Naive B cell (primary cell): ENCODE data around the gene UBXN6. TPM values are rescaled to one million over a fixed set of nuclear protein-coding genes. Genes with fewer than 3 reads are reported as not detected.
A peak's percentile ranks its signal among the peaks of the same experiment; 100 is the strongest.

Source experiments
- ATAC-seq, 2 donors: fragments of 150-1000 bp; cut with Tn5 transposase; 2 replicates each; pipeline ENCODE4 v1.10.0; 2021; ENCODE audit warnings: low read depth in 2 of 2, mild to moderate bottlenecking in 2 of 2, moderate library complexity in 2 of 2
- DNase-seq: peaks from one replicate; pipeline ENCODE4 v3.0.0; 2022
- H3K27ac Mint-ChIP-seq, 6 donors: one replicate each; pipeline ENCODE4 v1.8.0; 2020 to 2022; ENCODE audit warnings: mild to moderate bottlenecking in 6 of 6, mixed read lengths in 6 of 6, moderate library complexity in 5 of 6, inconsistent platforms in 2 of 6
- H3K27me3 Mint-ChIP-seq, 3 donors: one replicate each; pipeline ENCODE4 v1.8.0; 2021 to 2022; ENCODE audit warnings: mixed read lengths in 3 of 3, mild to moderate bottlenecking in 1 of 3
- H3K36me3 Mint-ChIP-seq, 2 donors: one replicate each; pipeline ENCODE4 v1.8.0; 2020 to 2022; ENCODE audit warnings: mixed read lengths in 2 of 2, inconsistent platforms in 1 of 2, mild to moderate bottlenecking in 1 of 2
- H3K4me1 Mint-ChIP-seq, 3 donors: one replicate each; pipeline ENCODE4 v1.8.0; 2020 to 2022; ENCODE audit warnings: mixed read lengths in 3 of 3, inconsistent platforms in 1 of 3, mild to moderate bottlenecking in 1 of 3, moderate library complexity in 1 of 3
- H3K4me3 Mint-ChIP-seq, 8 donors: one replicate each; pipeline ENCODE4 v1.8.0; 2020 to 2022; ENCODE audit warnings: mild to moderate bottlenecking in 8 of 8, mixed read lengths in 8 of 8, moderate library complexity in 8 of 8, inconsistent platforms in 2 of 8
- H3K9me3 Mint-ChIP-seq, 7 donors: one replicate each; pipeline ENCODE4 v1.8.0; 2020 to 2022; ENCODE audit warnings: mixed read lengths in 7 of 7, mild to moderate bottlenecking in 5 of 7, inconsistent platforms in 2 of 7, moderate library complexity in 1 of 7
- polyA plus RNA-seq, 6 donors: library from polyadenylated mRNA; unstranded; fragments of 300-500 nt; fragmentation: Illumina TruSeq; gene quantifications; one replicate each; pipeline ENCODE4 v1.2.3, GENCODE V29; 2021; ENCODE audit warnings: low read depth in 6 of 6

Gene UBXN6
- polyA plus RNA-seq, 6 donors from 2014 or later: 3.6 to 9.1 (median 5.6) TPM

DNA sequence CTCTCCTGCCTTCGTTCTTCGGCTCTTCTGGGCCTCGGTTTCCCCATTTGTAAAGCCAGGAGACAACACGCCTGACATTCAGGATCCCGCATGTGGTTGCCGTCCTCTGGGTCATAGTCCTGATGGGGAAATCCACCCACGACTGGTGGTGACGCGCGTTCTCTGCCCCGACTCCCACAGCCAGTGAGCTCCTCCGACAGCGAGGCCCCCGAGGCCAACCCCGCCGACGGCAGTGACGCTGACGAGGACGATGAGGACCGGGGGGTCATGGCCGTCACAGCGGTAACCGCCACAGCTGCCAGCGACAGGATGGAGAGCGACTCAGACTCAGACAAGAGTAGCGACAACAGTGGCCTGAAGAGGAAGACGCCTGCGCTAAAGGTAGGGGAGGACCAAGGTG lies 30.9 kb upstream of the UBXN6 start:
- Mint-ChIP-seq H3K9me3 (no peaks in the 10 kb centered on the region), H3K4me3 (no peak overlapping the region), H3K27me3 (no peaks in the 10 kb centered on the region), H3K27ac (peak overlapping the region in 1 of 6 donors; percentile 84), H3K4me1 (peaks cover 1 to 6% (median 6%) of the 10 kb centered on the region in 3 donors), H3K36me3 (peaks cover 4 to 9% of the 10 kb centered on the region in 2 donors)
- ATAC-seq: no peak
- no peak for DNase-seq

DNA sequence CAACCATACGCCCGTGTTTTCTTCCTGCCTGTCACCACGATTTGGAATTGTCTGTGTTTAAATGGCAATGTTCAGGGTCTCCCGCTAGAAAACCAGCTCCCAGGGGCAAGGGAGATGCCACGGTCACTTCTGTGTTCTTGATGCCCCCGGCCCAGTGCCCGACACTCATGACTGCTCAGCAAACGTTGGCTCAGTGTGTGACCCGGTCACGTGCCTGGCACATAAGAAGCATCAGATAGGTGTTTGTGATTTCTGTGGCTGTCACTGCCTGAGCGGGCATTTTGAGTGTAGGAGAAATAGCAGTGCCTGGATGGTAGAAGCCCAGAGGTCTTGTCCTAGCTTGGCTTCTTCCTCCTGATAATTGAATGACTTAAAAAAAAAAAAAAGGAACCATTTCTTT lies 30.0 kb upstream of the UBXN6 start:
- no peak for DNase-seq
- Mint-ChIP-seq H3K36me3 (peaks cover 4 to 9% of the 10 kb centered on the region in 2 donors), H3K27ac (no peak overlapping the region), H3K27me3 (no peaks in the 10 kb centered on the region), H3K4me1 (peaks cover 3 to 7% (median 6%) of the 10 kb centered on the region in 3 donors), H3K9me3 (no peaks in the 10 kb centered on the region), H3K4me3 (no peak overlapping the region)
- ATAC-seq: no peak

- Mint-ChIP-seq H3K36me3 (peaks cover 0 to 9% of the 10 kb centered on the region in 2 donors), H3K27me3 (no peaks in the 10 kb centered on the region), H3K4me3 (no peak overlapping the region), H3K27ac (peak overlapping the region in 1 of 6 donors; percentile 9), H3K9me3 (no peaks in the 10 kb centered on the region), H3K4me1 (peaks cover 3 to 6% (median 6%) of the 10 kb centered on the region in 3 donors)
- DNase-seq: no peak
- ATAC-seq: no peak
Measured at GRCh38 chr19:4483385-4483784, 25.8 kb upstream of the UBXN6 start.

DNA sequence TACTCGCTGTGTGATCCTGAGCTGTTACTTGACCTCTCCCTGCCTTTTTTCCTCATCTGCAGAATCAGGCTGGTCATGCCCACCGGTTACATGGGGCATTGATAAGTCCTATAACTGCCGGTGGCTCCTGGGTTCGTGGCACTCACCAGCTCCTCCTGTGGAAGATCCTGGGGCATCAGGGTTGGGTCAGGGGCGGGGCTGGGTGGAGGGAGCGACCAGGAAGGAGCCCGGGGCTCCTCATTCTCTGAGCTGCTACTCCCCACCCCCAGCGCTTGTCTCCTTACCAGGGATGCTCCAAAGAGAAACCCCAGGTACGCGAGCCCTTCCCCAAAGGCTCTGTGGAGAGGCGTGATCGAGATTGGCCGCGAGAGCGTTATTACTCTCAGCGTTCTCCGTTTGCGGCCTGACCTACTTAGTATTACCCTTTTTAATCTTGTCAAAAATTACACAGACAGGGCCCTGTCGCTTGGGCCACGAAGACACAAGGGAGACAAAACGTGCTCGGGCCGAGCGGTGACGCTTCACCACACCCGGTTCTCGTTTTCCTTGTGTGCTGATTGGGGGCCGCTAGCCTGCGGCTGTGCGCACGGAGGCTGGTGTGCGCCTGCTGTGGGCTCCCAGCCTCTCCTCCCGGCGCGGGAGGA lies 25.2 kb upstream of the UBXN6 start:
- DNase-seq (no peak), ATAC-seq (no peak)
- Mint-ChIP-seq H3K4me1 (peaks cover 3 to 6% (median 4%) of the 10 kb centered on the region in 3 donors), H3K9me3 (no peaks in the 10 kb centered on the region), H3K27ac (no peak overlapping the region), H3K36me3 (peaks cover 0 to 9% of the 10 kb centered on the region in 2 donors), H3K4me3 (no peak overlapping the region), H3K27me3 (no peaks in the 10 kb centered on the region)

DNA sequence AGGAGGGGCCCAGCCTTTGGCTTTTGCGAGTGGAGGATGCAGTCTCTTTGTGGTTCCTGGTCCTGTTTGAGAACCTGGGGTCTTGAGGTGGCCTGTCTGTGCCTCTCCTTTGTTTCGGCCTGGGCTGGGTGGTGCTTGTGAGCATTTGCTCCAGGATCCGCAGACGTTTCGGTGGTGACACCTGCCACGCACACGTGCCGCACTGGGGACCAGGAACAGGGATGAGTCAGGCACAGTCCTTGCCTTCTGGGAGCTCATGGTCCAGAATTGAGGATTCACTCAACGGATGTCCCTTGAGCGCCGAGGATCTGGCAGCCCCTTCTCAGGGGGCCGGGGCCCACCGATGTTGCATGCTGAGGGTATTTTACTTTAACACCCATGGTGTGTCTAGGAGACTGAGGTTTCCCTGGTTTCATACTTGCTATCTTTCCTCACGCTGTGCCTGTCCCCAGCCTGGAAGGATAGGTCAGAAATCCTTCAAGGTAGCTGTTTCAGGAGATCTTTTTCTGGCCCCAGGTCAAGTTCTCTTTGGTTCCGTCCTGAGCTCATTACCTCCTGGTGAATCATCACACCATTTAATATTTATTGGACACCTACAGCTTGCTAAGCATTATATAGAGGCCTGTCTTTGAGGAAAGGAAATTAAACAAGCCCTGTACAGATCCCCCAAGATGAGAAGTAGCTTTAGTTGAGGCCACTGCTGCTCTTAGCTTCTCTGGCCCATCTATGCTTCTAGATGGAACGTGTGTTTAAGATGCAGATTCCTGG lies 19.6 kb upstream of the UBXN6 start:
- Mint-ChIP-seq H3K4me3 (peak overlapping the region in 1 of 8 donors; percentile 30), H3K27me3 (no peaks in the 10 kb centered on the region), H3K4me1 (peaks cover 15 to 21% (median 20%) of the 10 kb centered on the region in 3 donors), H3K36me3 (peaks cover 0 to 8% of the 10 kb centered on the region in 2 donors), H3K9me3 (no peaks in the 10 kb centered on the region), H3K27ac (peak overlapping the region in 1 of 6 donors; percentile 39)
- ATAC-seq (no peak), DNase-seq (no peak)

DNA sequence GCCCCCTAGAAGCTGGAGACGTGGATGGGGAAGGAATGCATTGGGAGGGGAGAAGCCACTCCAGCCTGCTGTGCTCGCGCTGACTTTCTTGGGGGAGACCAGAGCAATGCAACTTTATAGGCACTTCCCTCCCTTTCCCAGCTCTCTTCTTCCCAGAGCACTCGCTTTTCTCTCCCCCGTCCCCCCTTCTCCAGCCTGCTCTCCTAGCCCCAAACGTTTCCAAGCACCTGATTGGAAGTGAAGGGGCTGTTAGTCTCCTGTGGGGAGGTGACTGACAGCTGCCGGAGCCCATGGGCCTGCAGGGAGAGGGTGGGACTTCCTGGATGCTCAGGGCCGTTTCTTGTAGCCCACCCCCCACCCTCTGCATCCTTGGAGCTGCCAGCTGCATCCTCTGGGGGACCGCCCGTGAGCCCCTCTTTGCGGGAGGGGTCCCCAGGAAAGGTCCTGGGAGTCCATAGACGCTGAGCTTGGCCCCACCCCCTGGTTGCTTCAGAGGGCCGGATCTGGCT lies 17.0 kb upstream of the UBXN6 start:
- Mint-ChIP-seq H3K4me1 (peaks cover 15 to 27% (median 20%) of the 10 kb centered on the region in 3 donors), H3K36me3 (peaks cover 0 to 8% of the 10 kb centered on the region in 2 donors), H3K27ac (peak overlapping the region in 2 of 6 donors; percentile 20 to 81), H3K9me3 (no peaks in the 10 kb centered on the region), H3K27me3 (no peaks in the 10 kb centered on the region), H3K4me3 (peak overlapping the region in 7 of 8 donors; percentile 46 to 83 (median 80))
- ATAC-seq (no peak), DNase-seq (no peak)

GRCh38 chr19:4473763-4474513 lies 16.3 kb upstream of the UBXN6 start:
- Mint-ChIP-seq H3K4me1 (peaks cover 15 to 27% (median 20%) of the 10 kb centered on the region in 3 donors), H3K27me3 (no peaks in the 10 kb centered on the region), H3K36me3 (peaks cover 0 to 8% of the 10 kb centered on the region in 2 donors), H3K27ac (peak overlapping the region in 3 of 6 donors; percentile 56 to 82 (median 81)), H3K9me3 (no peaks in the 10 kb centered on the region), H3K4me3 (peak overlapping the region in 7 of 8 donors; percentile 58 to 91 (median 80))
- no peak for DNase-seq
- no peak for ATAC-seq

DNA sequence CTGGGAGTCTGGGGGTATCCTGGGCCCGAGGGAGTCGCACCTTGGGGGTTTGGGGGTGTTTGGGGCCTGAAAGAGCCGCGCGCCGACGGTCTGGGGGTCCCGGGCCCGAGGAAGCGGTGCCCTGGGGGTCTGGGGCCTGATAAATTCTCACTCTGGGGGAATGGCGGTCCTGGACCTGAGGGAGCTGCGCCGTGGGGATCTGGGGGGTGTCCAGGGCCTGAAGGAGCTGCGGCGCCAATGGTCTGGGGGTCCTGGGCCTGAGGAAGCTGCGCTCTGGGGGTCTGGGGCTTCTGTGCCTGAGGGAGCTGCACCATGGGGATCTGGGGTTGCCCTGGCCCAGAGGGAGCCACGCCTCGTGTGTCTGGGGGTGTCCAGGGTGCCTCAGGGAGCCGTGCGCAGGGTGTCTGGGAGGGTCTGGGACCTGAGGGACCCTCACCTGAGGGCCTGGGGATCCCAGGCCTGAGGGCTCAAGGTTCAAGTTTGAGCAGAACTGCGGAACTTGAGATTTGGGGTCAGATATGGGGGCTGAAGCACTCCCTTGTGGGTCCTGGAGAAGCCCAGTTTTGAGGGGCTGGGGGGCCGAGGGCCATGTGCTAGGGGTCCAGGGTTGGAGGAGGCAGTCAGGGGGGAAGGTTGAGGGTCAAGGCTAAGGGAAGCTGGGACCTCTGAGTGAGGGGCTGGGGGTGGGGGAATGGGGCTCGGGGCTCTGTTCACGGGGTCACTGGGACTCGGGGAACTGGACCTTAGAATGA lies 15.6 kb upstream of the UBXN6 start:
- Mint-ChIP-seq H3K4me1 (peaks cover 15 to 27% (median 20%) of the 10 kb centered on the region in 3 donors), H3K36me3 (peaks cover 0 to 8% of the 10 kb centered on the region in 2 donors), H3K9me3 (no peaks in the 10 kb centered on the region), H3K4me3 (peak overlapping the region in 7 of 8 donors; percentile 68 to 91 (median 81)), H3K27ac (peak overlapping the region in 3 of 6 donors; percentile 76 to 82 (median 81)), H3K27me3 (no peaks in the 10 kb centered on the region)
- DNase-seq: no peak
- ATAC-seq: no peak

DNA sequence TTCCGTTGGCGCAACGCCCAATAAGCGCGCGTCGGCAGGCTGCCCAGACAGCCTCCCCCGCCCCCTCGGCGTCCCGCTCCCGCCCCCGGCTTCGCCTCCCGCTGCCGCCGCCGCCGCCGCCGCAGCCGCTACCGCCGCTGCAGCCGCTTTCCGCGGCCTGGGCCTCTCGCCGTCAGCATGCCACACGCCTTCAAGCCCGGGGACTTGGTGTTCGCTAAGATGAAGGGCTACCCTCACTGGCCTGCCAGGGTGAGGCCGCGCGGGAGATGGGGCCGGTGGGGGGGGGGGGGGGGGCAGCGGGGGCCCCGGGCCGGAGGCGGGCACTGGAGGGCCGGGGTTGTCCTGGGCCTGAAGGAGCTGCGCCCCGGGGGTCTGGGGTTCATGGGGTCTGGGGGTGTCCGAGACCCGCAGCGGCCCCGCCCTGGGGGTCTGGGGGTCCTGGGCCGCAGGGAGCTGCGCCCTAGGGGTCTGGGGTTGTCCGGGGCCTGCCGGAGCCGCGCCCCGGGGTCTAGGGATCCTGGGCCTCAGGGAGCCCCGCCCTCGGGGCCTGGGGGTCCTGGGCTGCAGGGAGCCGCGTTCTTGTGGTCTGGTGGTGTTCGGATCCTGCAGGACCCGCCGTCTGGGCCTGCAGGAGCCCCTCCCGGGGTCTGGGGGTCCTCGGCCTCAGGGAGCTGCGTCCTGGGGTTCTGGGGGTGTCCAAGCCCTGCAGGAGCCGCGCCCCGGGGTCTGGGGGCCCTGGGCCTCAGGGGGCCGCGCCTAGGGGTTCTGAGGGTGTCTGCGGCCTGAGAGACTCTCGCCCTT lies 14.8 kb upstream of the UBXN6 start, which contains the start of gene HDGFL2:
TSS of gene HDGFL2 (plus strand) at position 124 of the 801 bp plus-strand sequence. CDS start at position 178, 54 bp downstream.
- Mint-ChIP-seq H3K4me3 (peak within 1 kb of the TSS in 7 of 8 donors; percentile 64 to 91 (median 80)), H3K36me3 (peaks cover 0 to 8% of the 10 kb centered on the region in 2 donors), H3K27me3 (no peaks in the 10 kb centered on the region), H3K4me1 (peaks cover 15 to 27% (median 20%) of the 10 kb centered on the region in 3 donors), H3K9me3 (no peaks in the 10 kb centered on the region), H3K27ac (peak within 1 kb of the TSS in 2 of 6 donors; percentile 76 to 81)
- ATAC-seq (no peak), DNase-seq (no peak)

DNA sequence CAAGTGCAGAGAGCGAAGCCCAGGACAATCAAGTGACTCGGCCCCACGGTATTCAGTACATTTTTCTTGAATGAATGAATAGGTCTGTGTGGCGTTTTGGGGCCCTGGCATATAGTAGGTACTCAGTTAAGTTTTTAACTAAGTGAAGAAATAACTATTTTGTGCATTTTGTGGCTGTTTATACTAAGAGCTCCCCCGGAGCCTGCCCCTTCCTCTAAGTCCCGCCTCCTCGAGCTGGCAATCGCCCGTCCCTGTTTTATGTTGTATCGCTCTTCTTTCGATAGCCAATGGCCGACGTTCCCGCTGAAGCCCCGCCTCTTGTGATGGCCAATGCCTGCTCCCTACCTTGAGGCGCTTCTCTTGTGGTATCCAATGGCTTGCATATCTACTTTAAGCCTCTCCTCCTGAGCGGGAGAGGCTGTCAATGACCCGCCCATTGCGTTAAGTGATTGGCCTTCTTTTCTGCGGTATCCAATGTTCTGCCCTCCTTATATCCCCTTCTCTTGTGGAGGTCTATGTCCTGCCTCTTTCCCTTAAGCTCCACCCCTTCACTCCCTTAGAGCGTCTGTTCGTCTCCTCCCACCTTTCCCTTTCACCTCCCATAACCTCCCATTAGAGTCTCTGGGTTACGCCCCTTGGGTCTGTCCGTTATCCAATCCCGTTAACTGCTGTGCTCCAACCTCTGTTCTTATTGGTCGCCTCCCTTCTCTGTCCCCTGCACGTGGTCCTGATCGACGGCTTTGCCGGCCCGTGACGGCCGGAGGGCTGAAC lies 14.0 kb upstream of the UBXN6 start:
- Mint-ChIP-seq H3K9me3 (no peaks in the 10 kb centered on the region), H3K36me3 (peaks cover 0 to 5% of the 10 kb centered on the region in 2 donors), H3K27me3 (no peaks in the 10 kb centered on the region), H3K27ac (no peak overlapping the region), H3K4me3 (no peak overlapping the region), H3K4me1 (peaks cover 15 to 27% (median 20%) of the 10 kb centered on the region in 3 donors)
- peak; percentile 97 for DNase-seq
- peak; percentile 81 to 83 for ATAC-seq

GRCh38 chr19:4467835-4468234 lies 10.2 kb upstream of the UBXN6 start:
- Mint-ChIP-seq H3K27ac (no peak overlapping the region), H3K9me3 (no peaks in the 10 kb centered on the region), H3K4me1 (peaks cover 0 to 7% (median 0%) of the 10 kb centered on the region in 3 donors), H3K36me3 (no peaks in the 10 kb centered on the region), H3K4me3 (no peak overlapping the region), H3K27me3 (no peaks in the 10 kb centered on the region)
- DNase-seq (no peak), ATAC-seq (no peak)
